ENCODE data around the gene CIITA. TPM values are rescaled to one million over a fixed set of nuclear protein-coding genes. Genes with fewer than 3 reads are reported as not detected.
A peak's percentile ranks its signal among the peaks of the same experiment; 100 is the strongest.

The CIITA gene
- total and polyA plus RNA-seq, 9 of the 15 experiments (the other 6 are each of a cell fraction or from before 2014, with no cell fraction given) = 0.01 to 0.20 (median 0.11) TPM; not detected in 4

DNA sequence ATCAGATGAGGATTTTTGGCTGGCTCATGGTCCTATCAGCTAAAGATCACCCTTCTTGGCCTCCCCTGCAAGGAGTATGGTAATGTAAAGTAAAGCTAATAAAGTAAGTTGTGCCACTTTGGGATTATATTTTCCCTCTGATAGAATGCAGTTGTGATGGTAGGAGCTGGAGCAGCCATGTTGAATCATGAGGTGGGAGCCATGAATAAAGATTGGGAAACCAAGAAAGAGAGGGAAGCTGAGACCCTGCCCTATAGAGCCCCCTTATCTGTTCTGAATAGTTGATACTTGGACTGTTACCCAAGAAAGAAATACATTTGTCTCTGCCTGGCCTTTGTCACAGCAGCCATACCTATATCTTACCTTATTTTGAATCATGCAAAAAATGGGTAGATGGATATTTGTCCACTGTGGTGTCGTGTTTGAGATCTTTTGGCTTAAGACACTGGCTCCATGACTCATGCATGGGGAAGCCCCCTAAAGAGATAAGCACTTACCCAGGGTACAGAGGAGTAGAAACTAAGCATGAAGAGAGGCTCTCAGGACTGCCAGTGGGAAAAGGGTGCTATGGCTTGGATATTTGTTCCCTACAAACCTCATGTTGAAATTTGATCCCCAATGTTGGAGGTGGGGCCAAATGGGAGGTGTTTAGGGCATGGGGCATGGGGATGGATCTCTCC, 40.7 kb upstream of the CIITA start:
- Histone ChIP-seq H3K9ac (ENCODE audit: insufficient read depth in 1 of 2, low read depth in 2 of 2, low read length in 2 of 2) (no peak overlapping the region), H3K27ac (ENCODE audit: extremely low read depth, low read depth, low read length) (no peak overlapping the region), H4K20me1 (replicated peaks; ENCODE audit: control insufficient read depth, insufficient read depth, low read length) (no peaks in the 10 kb centered on the region), H3K4me1 (replicated peaks in 1 of 2; ENCODE audit: control insufficient read depth in 2 of 2, insufficient read depth in 2 of 2, low read length in 2 of 2) (no peaks in the 10 kb centered on the region), H3K27me3 (ENCODE audit: control insufficient read depth in 2 of 2, insufficient read depth in 2 of 2, low read length in 2 of 2) (peaks cover 18 to 22% of the 10 kb centered on the region in 2 experiments), H3K9me3 (replicated peaks; ENCODE audit: control insufficient read depth, insufficient read depth, low read depth, low read length) (no peaks in the 10 kb centered on the region), H3K4me3 (no peak overlapping the region), H3K9me1 (ENCODE audit: control insufficient read depth, insufficient read depth, low read length) (no peaks in the 10 kb centered on the region), H3K36me3 (ENCODE audit: control insufficient read depth, insufficient read depth, low read length) (no peaks in the 10 kb centered on the region), H3K79me2 (ENCODE audit: control insufficient read depth, insufficient read depth, low read length) (no peaks in the 10 kb centered on the region), H2AFZ (ENCODE audit: low read depth, low read length) (no peak overlapping the region), H3K4me2 (ENCODE audit: insufficient read depth, low read length) (no peak overlapping the region)
- ChIA-PET POLR2A (interaction anchor here (0.6 kb wide), 1 partner anchor 59 kb away, joined by 3 read pairs; no protein-coding TSS in a partner anchor), CTCF (ENCODE audit: low intra/inter-chr PET ratio) (no interaction called here)
- FAIRE-seq = no peak
- BruUV-seq (replicated peaks) = no TSS peak
- intact Hi-C loops (cut with micrococcal nuclease) = no loop called here
- peak; percentile 73 for TF ChIP-seq RBM25 (IDR thresholded peaks at IDR 0.05; ENCODE audit: low read depth, low read length, severe bottlenecking)
- no peak for TF ChIP-seq SIN3B (IDR thresholded peaks at IDR 0.05; ENCODE audit: low read depth)
- in situ Hi-C loops (cut with MboI) = no loop called here
- no peak for ATAC-seq
- DNase-seq (ENCODE audit: extremely low read depth in 1 of 4, low spot score in 3 of 4) = no peak
- 0% methylated on average over 1 of the region's 1 CpG for WGBS (ENCODE audit: insufficient coverage, low coverage, missing lambda C conversion rate)

GRCh38 chr16:10838621-10839278, 38.3 kb upstream of the CIITA start:
- H3K36me3 ChIP-seq (ENCODE audit: control insufficient read depth, insufficient read depth, low read length) = no peaks in the 10 kb centered on the region
- in situ Hi-C loops (cut with MboI) (no loop called here), intact Hi-C loops (cut with micrococcal nuclease) (no loop called here)
- no TSS peak for BruUV-seq (replicated peaks)
- ChIA-PET CTCF (ENCODE audit: low intra/inter-chr PET ratio) (no interaction called here), POLR2A (interaction anchor here (0.8 to 1.5 kb wide), 2 partner anchors 21 to 88 kb away, joined by 3 read pairs; no protein-coding TSS in a partner anchor)
- no peak overlapping the region for H3K4me2 ChIP-seq (ENCODE audit: insufficient read depth, low read length)
- H3K27ac ChIP-seq (ENCODE audit: extremely low read depth, low read depth, low read length) = no peak overlapping the region
- H3K4me1 ChIP-seq (replicated peaks in 1 of 2; ENCODE audit: control insufficient read depth in 2 of 2, insufficient read depth in 2 of 2, low read length in 2 of 2) = no peaks in the 10 kb centered on the region
- H3K9me1 ChIP-seq (ENCODE audit: control insufficient read depth, insufficient read depth, low read length) = no peaks in the 10 kb centered on the region
- no peaks in the 10 kb centered on the region for H4K20me1 ChIP-seq (replicated peaks; ENCODE audit: control insufficient read depth, insufficient read depth, low read length)
- no peak overlapping the region for H3K4me3 ChIP-seq
- no peaks in the 10 kb centered on the region for H3K9me3 ChIP-seq (replicated peaks; ENCODE audit: control insufficient read depth, insufficient read depth, low read depth, low read length)
- H3K9ac ChIP-seq (ENCODE audit: insufficient read depth in 1 of 2, low read depth in 2 of 2, low read length in 2 of 2) = no peak overlapping the region
- H3K27me3 ChIP-seq (ENCODE audit: control insufficient read depth in 2 of 2, insufficient read depth in 2 of 2, low read length in 2 of 2) = peaks cover 24 to 27% of the 10 kb centered on the region in 2 experiments
- H2AFZ ChIP-seq (ENCODE audit: low read depth, low read length) = no peak overlapping the region
- ATAC-seq (no peak), FAIRE-seq (no peak), DNase-seq (ENCODE audit: extremely low read depth in 1 of 4, low spot score in 3 of 4) (no peak)
- no peaks in the 10 kb centered on the region for H3K79me2 ChIP-seq (ENCODE audit: control insufficient read depth, insufficient read depth, low read length)
- WGBS (ENCODE audit: insufficient coverage, low coverage, missing lambda C conversion rate) = under 1% methylated on average over 9 of the region's 10 CpGs
- TF ChIP-seq ZNF764 (CRISPR knock-in tag; IDR thresholded peaks at IDR 0.05; ENCODE audit: low read depth) (no peak), STAT6 (CRISPR knock-in tag; IDR thresholded peaks at IDR 0.05) (no peak), IRF2 (CRISPR knock-in tag; IDR thresholded peaks at IDR 0.05) (no peak), MIER1 (IDR thresholded peaks at IDR 0.05; ENCODE audit: low read depth) (no peak), EWSR1 (IDR thresholded peaks at IDR 0.05; ENCODE audit: borderline replicate concordance, low read depth, partially characterized antibody) (no peak), MCM5 (IDR thresholded peaks at IDR 0.05; ENCODE audit: low read depth) (no peak), RBM34 (IDR thresholded peaks at IDR 0.05; ENCODE audit: borderline replicate concordance, insufficient read depth, low read length) (no peak), POLR2G (IDR thresholded peaks at IDR 0.05; ENCODE audit: low read depth, low read length) (no peak), CCAR2 (IDR thresholded peaks at IDR 0.05; ENCODE audit: low read depth, low read length) (no peak)
